ENCODE measurements around the gene QSOX2.

Gene QSOX2

GRCh38 chr9:136245219-136246150, at the start of gene QSOX2:
TSS of gene QSOX2 (minus strand) at chr9:136245812. CDS start at chr9:136245803, 9 bp downstream.
- DNase-seq, result peak; percentile 29 to 92 (median 78)

GRCh38 chr9:136295055-136295454, 49.4 kb upstream of the QSOX2 start:
- no peak for DNase-seq

- DNase-seq, result no peak
Measured at GRCh38 chr9:136294437-136294836, 48.8 kb upstream of the QSOX2 start.

- DNase-seq, result no peak
Measured at GRCh38 chr9:136293476-136294077, 48.0 kb upstream of the QSOX2 start.

GRCh38 chr9:136292591-136293448, 47.2 kb upstream of the QSOX2 start:
- DNase-seq, result no peak

- DNase-seq, result no peak
Measured at GRCh38 chr9:136292026-136292538, 46.5 kb upstream of the QSOX2 start.

GRCh38 chr9:136291306-136292025, 45.9 kb upstream of the QSOX2 start:
- peak in 2 of 14 donors; percentile 41 to 97 for DNase-seq

- no peak for DNase-seq
Measured at GRCh38 chr9:136290508-136291000, 44.9 kb upstream of the QSOX2 start.

- DNase-seq, result no peak
Measured at GRCh38 chr9:136289651-136290507, 44.3 kb upstream of the QSOX2 start.

- no peak for DNase-seq
Measured at GRCh38 chr9:136287960-136288753, 42.5 kb upstream of the QSOX2 start.

GRCh38 chr9:136286987-136287379, 41.4 kb upstream of the QSOX2 start:
- DNase-seq, result no peak

- DNase-seq, result no peak
Measured at GRCh38 chr9:136286359-136286986, 40.9 kb upstream of the QSOX2 start.

- no peak for DNase-seq
Measured at GRCh38 chr9:136285501-136286358, 40.1 kb upstream of the QSOX2 start.

- DNase-seq, result no peak
Measured at GRCh38 chr9:136284951-136285350, 39.3 kb upstream of the QSOX2 start.

GRCh38 chr9:136284311-136284710, 38.7 kb upstream of the QSOX2 start:
- DNase-seq, result no peak

GRCh38 chr9:136283291-136284235, 38.0 kb upstream of the QSOX2 start:
- DNase-seq, result peak in 11 of 14 donors; percentile 25 to 86 (median 61)

- no peak for DNase-seq
Measured at GRCh38 chr9:136282272-136282861, 36.8 kb upstream of the QSOX2 start.

All from C1 segment of cervical spinal cord (tissue), 14 donors.